Measurements from ENCODE around the gene SETD5.

Gene SETD5

DNA sequence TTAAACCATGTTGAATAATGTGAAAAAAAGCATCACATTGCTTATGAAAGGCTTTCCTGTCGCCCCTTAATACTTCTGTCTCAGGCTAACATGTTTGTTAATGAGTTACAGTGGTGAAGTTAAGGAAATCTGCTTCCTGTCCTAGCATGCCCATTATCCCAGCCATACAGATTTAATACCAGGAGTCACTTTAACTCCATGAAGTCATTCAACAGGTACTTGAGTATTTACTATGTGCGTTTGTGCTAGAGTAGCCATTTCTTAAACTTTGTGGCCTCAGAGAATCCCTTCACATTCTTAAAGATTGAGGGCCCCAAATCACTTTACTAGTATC lies 10.1 kb upstream of the SETD5 start:
- no peak for DNase-seq
- intact Hi-C loops (cut with DNase I), result no loop called here

DNA sequence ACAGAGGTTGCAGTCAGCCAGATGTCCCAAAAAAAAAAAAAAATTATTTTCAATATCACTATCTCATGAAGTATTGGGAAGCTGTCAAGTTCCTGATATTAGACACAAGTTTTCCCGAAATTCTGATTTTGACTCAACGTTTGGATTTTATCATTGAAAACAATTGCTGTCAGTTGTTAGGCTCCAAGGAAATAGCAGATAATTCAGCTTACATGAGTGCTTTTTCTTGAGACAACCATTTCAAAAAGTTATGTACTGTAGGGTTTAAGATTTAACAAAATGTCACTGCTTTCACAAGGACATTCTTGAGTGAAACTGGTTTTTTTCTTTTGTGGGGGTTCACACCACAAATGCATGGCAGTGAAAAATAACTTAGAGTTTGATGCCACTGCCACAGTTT lies 9.3 kb upstream of the SETD5 start:
- no peak for DNase-seq
- intact Hi-C loops (cut with DNase I), result no loop called here

DNA sequence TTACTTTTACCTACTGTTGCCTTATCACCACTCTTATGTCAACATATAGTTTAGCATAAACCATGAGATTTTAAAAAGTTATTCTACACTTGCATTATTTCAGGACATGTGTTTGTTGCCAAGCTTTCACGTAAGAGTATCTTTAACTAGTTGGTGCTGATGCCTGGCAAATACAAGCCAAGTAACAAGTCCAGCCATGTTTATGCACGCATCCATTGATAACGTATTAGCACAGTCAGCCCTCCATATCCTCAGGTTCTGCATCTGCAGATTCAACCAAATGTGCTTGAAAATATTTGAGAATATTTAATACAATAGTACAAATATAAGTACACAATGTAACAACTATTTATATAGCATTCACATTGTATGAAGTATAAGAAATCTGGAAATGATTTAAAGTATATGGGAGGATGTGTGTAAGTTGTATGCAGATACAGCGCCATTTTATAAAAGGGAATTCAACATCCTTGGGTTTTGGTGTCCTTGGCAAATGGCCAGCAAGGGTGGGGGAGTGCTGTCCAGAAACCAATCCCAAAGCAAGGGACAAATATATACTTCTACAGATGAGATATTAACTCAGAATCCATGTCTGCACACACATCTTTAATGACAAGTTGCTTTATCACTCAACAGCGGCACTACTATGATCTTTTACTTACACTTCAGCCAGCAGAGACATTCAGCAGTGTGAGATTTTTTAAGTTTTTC lies 8.7 kb upstream of the SETD5 start:
- no peak for DNase-seq
- intact Hi-C loops (cut with DNase I), result no loop called here

DNA sequence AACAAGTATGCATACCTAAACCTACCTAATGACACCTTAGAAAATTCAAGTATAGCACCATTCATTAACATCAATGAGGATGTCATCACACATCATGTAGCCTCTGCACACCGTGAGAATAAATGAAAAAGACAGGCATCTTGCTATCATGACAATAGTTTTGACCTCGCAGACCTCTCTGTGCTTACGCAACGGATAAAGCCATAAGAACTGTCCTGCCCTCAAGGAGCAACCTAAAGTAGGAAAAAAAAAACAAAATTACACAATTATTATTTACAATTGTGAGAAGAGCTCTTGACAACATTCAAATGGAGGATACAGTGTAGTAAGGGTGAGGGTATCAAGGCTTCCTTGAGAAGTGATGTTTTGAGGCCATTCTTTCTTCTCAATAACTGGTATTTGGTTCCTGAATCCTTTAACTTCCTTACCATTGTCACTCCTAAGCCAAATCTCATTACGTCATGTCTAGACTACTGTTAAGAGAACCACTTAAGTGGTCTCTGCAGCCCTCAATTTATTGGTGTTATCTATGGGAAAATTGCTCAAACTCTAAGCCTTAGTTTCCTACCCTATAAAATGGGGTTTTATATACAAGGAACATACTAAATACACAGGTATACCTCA lies 7.0 kb upstream of the SETD5 start:
- no peak for DNase-seq
- intact Hi-C loops (cut with DNase I), result no loop called here

DNA sequence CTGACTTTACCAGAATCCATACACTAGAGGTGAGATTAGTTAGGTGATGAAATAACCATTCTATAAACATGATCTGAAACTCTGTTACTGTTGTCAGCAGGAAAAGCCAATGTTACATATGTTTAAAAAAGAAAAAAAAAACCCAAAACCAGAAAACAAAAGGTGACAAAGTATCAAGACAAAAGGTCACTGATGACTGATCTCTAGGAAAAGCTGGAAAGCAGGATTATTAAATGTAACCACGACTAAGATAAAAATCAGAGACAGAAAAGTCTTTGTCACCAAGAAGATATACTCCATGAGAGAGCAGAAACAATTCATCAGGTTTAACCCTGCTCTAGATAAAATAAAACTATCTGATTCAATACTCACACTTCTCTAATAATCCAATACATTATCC lies 5.4 kb upstream of the SETD5 start:
- intact Hi-C loops (cut with DNase I), result no loop called here
- no peak for DNase-seq

DNA sequence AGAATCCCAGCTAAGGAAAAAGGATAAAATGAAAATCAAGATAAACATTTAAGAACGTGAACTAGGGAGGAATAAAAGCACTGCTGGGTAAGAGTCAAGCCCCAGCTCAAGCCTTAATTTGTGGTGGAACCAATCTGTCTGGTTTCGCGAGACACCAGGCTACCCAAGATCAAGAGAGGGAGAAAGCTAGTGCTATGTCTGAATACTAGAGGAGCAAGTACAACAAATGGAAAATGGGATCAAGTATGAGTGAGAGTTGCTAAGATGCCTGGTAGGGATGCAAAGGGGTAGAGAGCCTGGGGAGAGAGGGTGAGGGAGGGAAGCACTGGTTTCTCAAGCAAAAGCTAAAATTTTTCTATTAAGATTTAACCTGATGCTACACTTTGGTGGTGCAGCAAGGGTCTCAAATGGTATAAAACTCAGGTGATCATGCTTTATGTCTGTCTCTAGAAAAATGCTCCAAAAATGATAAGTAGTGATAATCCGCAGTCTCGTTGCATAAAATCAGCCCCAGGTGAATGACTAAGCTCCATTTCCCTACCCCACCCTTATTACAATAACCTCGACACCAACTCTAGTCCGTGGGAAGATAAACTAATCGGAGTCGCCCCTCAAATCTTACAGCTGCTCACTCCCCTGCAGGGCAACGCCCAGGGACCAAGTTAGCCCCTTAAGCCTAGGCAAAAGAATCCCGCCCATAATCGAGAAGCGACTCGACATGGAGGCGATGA lies 1.7 kb upstream of the SETD5 start:
- intact Hi-C loops (cut with DNase I), result loop anchor here (2.0 kb wide), 2 partner anchors 27 to 33 kb away; partner anchors contain the start of gene THUMPD3
- no peak for DNase-seq

DNA sequence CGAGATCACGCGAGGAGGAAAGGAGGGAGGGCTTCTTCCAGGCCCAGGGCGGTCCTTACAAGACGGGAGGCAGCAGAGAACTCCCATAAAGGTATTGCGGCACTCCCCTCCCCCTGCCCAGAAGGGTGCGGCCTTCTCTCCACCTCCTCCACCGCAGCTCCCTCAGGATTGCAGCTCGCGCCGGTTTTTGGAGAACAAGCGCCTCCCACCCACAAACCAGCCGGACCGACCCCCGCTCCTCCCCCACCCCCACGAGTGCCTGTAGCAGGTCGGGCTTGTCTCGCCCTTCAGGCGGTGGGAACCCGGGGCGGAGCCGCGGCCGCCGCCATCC lies 1.1 kb upstream of the SETD5 start:
- intact Hi-C loops (cut with DNase I), result loop anchor here (2.0 kb wide), 2 partner anchors 27 to 33 kb away; partner anchors contain the start of gene THUMPD3
- peak in 25 of 42 donors; percentile 53 to 90 (median 76) for DNase-seq

DNA sequence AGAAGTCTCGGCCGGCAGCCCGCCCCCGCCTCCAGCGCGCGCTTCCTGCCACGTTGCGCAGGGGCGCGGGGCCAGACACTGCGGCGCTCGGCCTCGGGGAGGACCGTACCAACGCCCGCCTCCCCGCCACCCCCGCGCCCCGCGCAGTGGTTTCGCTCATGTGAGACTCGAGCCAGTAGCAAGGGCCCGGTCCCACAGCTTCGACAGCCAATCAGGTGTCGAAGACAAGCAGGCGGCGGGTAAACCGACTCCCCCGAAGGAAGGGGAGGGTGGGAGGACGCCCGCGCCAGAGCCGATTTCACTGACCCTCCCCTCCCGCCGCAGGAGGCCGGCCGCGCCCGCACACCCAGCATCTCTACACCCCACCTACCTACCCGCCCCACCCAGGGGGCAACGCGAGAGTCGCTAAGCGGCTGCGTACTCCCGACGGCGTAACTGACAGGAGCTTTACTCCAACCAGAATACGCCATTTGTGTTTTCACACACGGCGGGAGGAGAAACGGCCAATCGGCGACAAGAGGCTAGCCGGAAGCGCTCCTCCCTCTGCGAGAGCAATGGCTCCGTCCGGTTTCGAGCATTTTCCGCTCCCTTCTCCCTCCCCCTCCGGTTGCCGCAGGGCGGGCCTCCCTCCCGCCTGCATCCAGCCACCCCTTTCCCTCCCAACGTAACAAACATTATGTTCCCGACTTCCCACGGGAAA lies 633 bp upstream of the SETD5 start:
- DNase-seq, result peak; percentile 94 to 99 (median 97)
- intact Hi-C loops (cut with DNase I), result loop anchor here (2.0 kb wide), 2 partner anchors 26 to 34 kb away; partner anchors contain the start of gene THUMPD3

DNA sequence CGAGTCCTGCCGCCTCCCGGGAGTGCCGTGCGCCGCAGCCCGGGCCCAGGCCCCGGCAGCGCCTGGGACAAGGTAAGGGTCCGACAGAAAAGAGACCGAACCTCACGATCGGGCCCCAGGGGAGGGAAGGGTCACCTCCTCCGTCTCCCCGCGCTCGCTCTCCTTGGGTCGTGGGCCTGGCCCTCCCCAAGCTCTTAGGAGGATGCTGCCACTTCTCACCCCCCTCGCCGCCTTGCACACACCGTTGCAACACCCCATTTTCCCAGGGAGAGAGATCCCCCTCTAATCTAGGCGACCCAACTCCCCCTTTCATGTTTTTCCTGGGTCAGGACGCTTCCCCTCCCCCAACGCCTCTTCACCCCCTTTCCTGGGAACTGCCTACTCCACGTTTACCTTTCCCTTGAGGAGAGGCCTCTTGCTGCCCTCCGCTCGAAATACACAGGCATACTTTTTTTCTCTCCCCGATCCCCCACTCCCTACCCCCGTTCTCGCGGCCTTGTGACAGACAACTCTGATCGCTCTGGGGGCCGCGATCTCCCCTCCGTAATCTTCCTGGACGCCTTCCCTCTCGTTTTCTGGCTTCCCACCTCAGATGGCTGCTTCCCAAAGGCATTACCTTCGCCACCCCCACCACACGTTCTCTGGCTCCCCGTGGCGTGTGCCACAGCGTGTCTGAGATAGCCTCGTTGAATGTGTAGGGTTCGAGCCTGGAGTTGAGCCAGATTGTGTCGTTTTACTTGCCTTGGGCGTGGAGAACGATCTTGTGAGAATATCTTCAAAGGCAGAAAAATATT lies 688 bp downstream of the SETD5 start:
- DNase-seq, result peak in 41 of 42 donors; percentile 22 to 69 (median 45)

DNA sequence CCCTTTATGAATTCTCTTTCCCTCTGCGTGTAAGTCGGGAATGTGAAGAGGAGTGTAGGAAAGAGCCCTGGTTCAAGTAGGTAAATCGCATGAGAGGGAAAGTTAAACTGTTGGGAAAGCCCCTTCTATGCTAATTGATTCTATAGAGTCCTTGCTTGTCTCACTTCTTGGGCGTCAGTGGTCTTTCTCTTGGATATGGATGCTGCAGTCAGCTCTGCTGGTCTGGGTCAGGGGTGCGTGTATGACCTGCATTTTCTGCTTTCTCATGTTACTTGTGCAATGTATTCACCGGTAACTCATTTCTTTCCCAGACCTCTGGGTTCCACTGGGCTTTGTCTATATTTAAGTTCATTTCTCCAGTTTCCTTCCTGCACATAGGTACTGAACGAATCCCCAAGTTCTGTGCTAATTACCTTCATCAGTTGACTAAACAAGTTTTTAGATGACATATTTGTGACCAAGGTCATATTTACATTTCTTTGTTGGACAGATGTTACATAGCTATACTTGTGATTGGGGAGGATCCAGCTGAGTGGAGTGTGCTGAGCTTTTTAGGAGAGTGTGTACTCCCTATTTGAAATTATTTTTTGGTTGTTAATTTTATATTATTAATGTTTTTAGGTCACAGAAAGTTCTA lies 1.4 kb downstream of the SETD5 start:
- peak in 3 of 42 donors; percentile 7 to 16 (median 11) for DNase-seq
- intact Hi-C loops (cut with DNase I), result no loop called here

More for the DNA sequence above, 688 bp downstream of the SETD5 start:
- intact Hi-C loops (cut with DNase I), result loop anchor here (2.0 kb wide), 2 partner anchors 25 to 35 kb away; partner anchors contain the start of gene THUMPD3

DNA sequence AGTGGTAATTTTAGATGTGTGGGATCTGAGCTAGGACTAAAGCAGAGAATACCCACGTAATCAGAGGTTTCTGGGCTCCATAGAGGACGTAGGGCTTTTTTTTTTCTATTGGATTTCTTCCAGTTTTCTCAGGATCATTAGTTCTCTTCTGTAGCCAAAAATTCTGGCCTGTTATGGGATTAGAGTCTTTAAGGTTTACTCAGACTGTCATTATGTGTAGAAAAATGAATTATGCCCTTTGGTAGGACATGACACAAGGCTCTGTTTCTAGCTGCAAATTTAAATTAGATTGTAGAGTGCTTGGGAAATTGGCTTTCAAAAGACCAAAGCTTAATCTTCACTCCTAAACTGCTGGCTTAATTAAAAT lies 1.9 kb downstream of the SETD5 start:
- no peak for DNase-seq
- intact Hi-C loops (cut with DNase I), result no loop called here

DNA sequence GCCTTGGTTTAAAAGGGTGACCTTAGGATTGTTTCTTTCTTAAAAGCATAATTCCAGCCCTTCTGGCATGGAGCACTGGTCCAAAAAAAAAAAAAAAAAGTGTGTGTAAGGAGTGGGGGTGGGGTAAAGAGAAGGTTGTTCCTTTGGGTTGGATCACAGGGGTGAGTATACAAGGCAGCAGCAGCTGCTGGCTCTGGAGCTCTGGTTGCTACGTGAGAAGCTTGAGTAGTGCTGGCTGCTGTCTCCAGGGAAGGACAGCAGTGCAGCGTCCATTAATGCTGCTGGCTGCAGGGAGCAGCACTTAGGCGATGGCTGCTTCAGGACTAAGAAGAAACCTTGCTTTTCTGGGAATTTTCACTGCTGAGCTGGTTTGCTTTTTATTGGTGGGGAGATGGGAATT lies 2.3 kb downstream of the SETD5 start:
- peak; percentile 14 to 87 (median 56) for DNase-seq
- intact Hi-C loops (cut with DNase I), result no loop called here

DNA sequence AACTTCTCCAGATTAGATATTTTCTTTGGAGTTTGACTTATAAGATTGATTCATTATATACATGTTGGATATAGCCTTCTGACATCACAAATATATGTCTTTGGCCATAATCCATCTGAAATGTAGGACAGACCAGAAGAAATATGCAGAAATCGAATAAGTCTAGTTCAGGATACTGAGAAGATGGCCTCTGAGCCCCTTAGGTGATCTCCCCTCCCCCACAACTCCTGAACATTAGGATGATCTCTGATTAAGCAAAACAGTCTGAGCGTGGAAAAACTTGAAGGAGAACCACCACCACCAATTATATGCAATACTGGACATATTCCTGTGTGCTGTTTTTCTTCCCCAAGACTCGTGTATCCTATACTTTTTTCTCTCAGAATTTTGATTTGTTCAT lies 3.2 kb downstream of the SETD5 start:
- DNase-seq, result no peak
- intact Hi-C loops (cut with DNase I), result no loop called here

DNA sequence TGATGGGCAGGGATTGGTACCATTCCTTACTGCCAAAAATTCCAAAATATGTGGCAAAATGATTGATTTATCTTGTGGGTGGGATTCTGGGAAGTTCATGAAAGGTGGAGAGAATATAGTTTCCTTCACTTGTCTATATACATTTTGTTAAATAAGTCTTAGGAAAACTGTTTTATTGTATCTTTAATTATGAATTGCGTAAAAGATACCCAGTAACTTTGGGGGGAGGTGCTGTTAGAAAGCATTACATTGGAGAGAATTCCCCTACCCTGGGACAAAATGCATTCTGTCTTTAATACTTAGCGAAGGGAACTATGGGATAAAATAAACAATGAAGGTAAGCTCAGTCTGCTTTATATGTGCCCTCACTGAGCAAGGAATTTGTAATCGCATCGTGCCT lies 4.6 kb downstream of the SETD5 start:
- no peak for DNase-seq
- intact Hi-C loops (cut with DNase I), result no loop called here

DNA sequence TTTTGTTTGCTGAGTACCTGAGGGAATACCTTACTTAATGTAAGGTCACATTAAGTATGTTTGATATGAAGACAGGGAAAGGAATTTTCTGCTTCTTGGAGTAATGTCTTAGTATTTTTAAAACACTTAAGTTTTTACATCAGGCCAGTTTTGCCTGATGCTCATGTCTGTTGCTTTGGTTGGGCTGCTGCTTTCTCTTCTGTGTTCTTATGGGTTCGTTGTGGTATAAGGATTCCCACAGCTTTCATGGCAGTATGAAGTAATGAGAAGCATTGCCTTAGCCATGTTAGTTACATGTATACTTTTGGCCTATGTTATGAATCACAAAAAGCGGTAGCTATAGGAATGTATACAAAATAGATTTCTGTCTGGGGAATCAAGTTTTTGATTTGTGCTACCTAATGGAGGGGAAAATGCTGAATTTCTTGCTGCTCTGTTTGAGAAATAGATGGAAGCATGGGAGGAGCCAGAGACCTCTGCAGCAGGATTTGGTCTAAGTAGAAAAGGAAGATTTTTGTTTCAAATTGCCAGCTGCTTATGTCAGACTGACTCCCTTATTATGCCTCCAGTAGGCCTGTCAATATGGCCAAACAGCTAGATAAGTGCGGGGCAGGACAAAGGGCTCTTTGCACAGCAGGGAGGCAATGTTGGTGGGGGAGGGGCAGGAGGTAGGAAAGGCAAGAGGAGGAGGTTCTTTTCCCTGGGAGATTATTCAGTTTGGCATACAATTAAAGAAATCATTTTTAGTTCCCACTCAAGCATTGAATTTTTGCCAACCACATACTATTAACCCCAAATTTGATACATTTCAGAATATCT lies 5.2 kb downstream of the SETD5 start:
- intact Hi-C loops (cut with DNase I), result no loop called here
- peak; percentile 26 to 89 (median 70) for DNase-seq

DNA sequence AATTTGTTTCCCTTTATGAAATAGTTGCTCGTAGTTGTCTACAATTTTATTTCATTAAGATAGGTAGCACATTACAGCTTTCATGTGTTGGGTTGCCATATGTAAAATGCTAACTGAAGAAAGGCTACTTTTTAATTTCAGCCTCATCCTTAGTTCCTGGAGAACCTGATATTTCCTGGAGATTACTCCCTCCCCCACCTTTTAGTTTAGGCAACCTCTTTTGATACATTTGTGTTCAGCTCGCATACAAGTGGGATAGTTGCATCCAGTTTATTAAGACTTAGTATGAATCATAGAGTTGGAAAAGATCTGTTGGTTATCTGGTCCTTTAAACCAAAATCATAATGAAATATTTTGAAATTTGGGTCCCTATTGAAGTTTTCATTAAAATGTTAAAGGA lies 6.0 kb downstream of the SETD5 start:
- DNase-seq, result no peak

DNA sequence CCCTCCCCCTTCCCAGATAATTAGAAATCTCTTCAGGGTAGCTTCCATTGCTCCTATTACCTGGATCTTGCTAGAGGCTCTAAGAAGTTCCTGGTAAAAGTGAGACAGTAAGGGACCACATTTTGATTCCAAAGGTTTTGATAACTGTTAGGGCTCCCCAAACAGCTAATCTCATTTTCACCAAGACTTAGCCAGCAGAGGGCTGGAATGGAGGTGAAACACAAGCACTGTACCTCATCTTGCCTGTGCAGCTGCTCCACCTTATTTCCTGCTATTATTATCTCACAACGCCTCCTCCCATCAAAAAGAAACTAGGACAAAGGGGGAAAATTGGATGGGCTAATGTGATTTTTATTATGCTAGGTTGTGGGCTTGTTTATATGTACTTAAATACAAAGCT lies 7.3 kb downstream of the SETD5 start:
- peak in 8 of 42 donors; percentile 14 to 60 (median 30) for DNase-seq

More for the DNA sequence above, 6.0 kb downstream of the SETD5 start:
- intact Hi-C loops (cut with DNase I), result no loop called here

DNA sequence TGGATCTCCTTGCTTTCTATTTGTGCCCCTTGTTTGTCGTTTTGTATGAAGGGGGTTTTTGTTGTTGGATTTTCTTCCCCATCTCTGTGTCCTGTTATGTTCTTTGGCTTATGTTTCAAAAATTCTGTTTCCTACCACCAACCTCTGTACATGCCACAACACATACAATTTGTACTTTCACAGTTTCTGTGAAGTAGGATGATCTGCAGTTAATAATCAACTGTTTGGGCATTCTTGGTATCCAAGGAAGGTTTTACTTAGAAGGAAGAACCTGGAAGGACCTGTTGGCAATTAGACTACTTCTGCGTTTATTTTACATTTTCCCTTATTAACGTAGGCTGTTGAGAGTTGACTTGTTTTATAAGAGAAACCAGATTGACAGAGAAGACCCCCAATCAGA lies 8.3 kb downstream of the SETD5 start:
- intact Hi-C loops (cut with DNase I), result no loop called here
- no peak for DNase-seq

More for the DNA sequence above, 7.3 kb downstream of the SETD5 start:
- intact Hi-C loops (cut with DNase I), result no loop called here

All from head of caudate nucleus (tissue), 42 donors.